Fibroblast of lung (primary cell): ENCODE measurements around the gene TRIM46. TPM values are rescaled to one million over a fixed set of nuclear protein-coding genes. Genes with fewer than 3 reads are reported as not detected.
"Not testable (repeated sequence)": the region's sequence is repeated elsewhere in the genome, so short reads cannot be mapped to it uniquely, and the experiment has no call there.

Experiments
- DNase-seq, 2 donors: peaks; one replicate each; pipeline versions ENCODE4 v3.0.0 to v3.0.0-alpha.2; 2010; ENCODE audit warnings: low read depth in 2 of 2
- H2AFZ ChIP-seq: 2 replicates; pipeline ENCODE4 v1.5.1; 2012; ENCODE audit warnings: low read length, control low read depth, inconsistent platforms
- H3K27ac ChIP-seq: 2 replicates; pipeline ENCODE4 v1.5.1; 2011; ENCODE audit warnings: low read length, control low read depth; ENCODE audit not compliant: insufficient read depth
- H3K27me3 ChIP-seq: 2 replicates; pipeline ENCODE4 v1.5.1; 2011; ENCODE audit warnings: mild to moderate bottlenecking, low read length; ENCODE audit not compliant: control insufficient read depth, insufficient read depth
- H3K36me3 ChIP-seq: 2 replicates; pipeline ENCODE4 v1.5.1; 2011; ENCODE audit warnings: low read length; ENCODE audit not compliant: control insufficient read depth, insufficient read depth
- H3K4me1 ChIP-seq: 2 replicates; pipeline ENCODE4 v1.5.1; 2011; ENCODE audit warnings: low read length; ENCODE audit not compliant: control insufficient read depth, insufficient read depth; ENCODE audit errors: extremely low read depth
- H3K4me2 ChIP-seq: 2 replicates; pipeline ENCODE4 v1.5.1; 2011; ENCODE audit warnings: low read length, control low read depth; ENCODE audit not compliant: insufficient read depth; ENCODE audit errors: extremely low read depth
- H3K4me3 ChIP-seq, 4 experiments: fragments of 200-600 bp in 1 of 4; sonication (generic) in 1 of 4; replicated peaks in 1 of 4; 2 replicates each; pipeline ENCODE4 v1.5.1; 2011 to 2016; ENCODE audit warnings: low read length in 4 of 4, low read depth in 3 of 4, mild to moderate bottlenecking in 3 of 4, control low read depth in 2 of 4, inconsistent platforms in 1 of 4, mixed read lengths in 1 of 4; ENCODE audit not compliant: insufficient read depth in 1 of 4; ENCODE audit errors: control extremely low read depth in 1 of 4
- H3K79me2 ChIP-seq: 2 replicates; pipeline ENCODE4 v1.5.1; 2012; ENCODE audit warnings: mild to moderate bottlenecking, low read length, inconsistent platforms; ENCODE audit not compliant: control insufficient read depth, insufficient read depth
- H3K9ac ChIP-seq: 2 replicates; pipeline ENCODE4 v1.5.1; 2011; ENCODE audit warnings: mild to moderate bottlenecking, low read length, control low read depth; ENCODE audit not compliant: insufficient read depth
- H3K9me3 ChIP-seq: 2 replicates; pipeline ENCODE4 v1.5.1; 2012; ENCODE audit warnings: low read depth, low read length; ENCODE audit not compliant: control insufficient read depth, insufficient read depth
- H4K20me1 ChIP-seq: 2 replicates; pipeline ENCODE4 v1.5.1; 2011; ENCODE audit warnings: low read length; ENCODE audit not compliant: control insufficient read depth, insufficient read depth; ENCODE audit errors: extremely low read depth
- EZH2 ChIP-seq: IDR thresholded peaks from 2 replicates; pipeline ENCODE4 v1.5.1; 2012; ENCODE audit warnings: low read length, control low read depth, mild to moderate bottlenecking; ENCODE audit errors: missing control alignments
- polyA plus RNA-seq, 2 donors: library from polyadenylated mRNA; depleted of rRNA in 1 of 2; stranded (reverse) in 1 of 2; unstranded in 1 of 2; fragments of >200 nt; gene quantifications; 2 replicates each; pipeline ENCODE4 v1.2.1, GENCODE V29; 2011 to 2012; ENCODE audit warnings: missing spikeins in 1 of 2
- total RNA-seq: library from RNA; depleted of rRNA; stranded (reverse); fragments of >200 nt; gene quantifications from 2 replicates; pipeline ENCODE4 v1.2.1, GENCODE V29; 2014
- TF ChIP-seq, protein P1 (sequence below), 2 donors: IDR thresholded peaks in 1 of 2; conservative IDR thresholded peaks in 1 of 2; 1 replicate in 1 of 2; 2 replicates in 1 of 2; pipeline ENCODE4 v1.5.1; 2011 to 2012; ENCODE audit warnings: low read length in 2 of 2, control low read depth in 1 of 2, inconsistent platforms in 1 of 2, low read depth in 1 of 2, mild to moderate bottlenecking in 1 of 2

TRIM46 gene
- total and polyA plus RNA-seq, 2 donors (not counting 1 experiment from before 2014, with no cell fraction given), result 1.9 to 4.0 TPM

DNA sequence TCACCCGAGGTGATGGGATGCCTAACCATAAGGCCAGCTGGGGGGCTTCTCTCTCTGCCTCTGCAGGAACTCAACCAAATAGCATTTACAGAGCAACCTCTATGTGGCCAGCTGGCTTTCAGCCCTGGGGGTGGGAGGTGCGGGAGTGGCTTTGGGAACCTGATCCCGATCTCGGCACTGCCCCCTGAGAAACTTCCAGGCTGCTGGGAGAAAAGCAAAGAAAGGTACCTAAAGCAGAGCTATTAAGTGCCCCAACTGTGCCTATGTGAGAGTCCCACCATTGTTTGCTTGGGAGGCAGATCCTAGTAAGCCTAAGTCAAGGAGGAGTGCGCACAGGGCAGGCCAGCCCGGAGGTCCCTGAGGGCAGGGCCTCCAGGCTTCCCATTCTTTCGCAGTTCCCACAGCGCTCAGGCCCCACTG lies 7.6 kb upstream of the TRIM46 start:
- Histone ChIP-seq H3K9me3 (no peaks in the 10 kb centered on the region), H3K27ac (no peak overlapping the region), H3K27me3 (peaks cover 3% of the 10 kb centered on the region), H3K9ac (no peak overlapping the region), H3K4me2 (no peak overlapping the region), H2AFZ (no peak overlapping the region), H4K20me1 (no peaks in the 10 kb centered on the region), H3K79me2 (no peaks in the 10 kb centered on the region), H3K4me3 (no peak overlapping the region), H3K4me1 (peaks cover 6% of the 10 kb centered on the region), H3K36me3 (peaks cover 2% of the 10 kb centered on the region)
- TF ChIP-seq, protein P1, sequence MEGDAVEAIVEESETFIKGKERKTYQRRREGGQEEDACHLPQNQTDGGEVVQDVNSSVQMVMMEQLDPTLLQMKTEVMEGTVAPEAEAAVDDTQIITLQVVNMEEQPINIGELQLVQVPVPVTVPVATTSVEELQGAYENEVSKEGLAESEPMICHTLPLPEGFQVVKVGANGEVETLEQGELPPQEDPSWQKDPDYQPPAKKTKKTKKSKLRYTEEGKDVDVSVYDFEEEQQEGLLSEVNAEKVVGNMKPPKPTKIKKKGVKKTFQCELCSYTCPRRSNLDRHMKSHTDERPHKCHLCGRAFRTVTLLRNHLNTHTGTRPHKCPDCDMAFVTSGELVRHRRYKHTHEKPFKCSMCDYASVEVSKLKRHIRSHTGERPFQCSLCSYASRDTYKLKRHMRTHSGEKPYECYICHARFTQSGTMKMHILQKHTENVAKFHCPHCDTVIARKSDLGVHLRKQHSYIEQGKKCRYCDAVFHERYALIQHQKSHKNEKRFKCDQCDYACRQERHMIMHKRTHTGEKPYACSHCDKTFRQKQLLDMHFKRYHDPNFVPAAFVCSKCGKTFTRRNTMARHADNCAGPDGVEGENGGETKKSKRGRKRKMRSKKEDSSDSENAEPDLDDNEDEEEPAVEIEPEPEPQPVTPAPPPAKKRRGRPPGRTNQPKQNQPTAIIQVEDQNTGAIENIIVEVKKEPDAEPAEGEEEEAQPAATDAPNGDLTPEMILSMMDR (conservative IDR thresholded peaks at IDR 0.05 in 1 of 2, IDR thresholded peaks at IDR 0.05 in 1 of 2; ENCODE audit: low read depth in 1 of 2, low read length in 2 of 2), result no peak
- no peak for TF ChIP-seq EZH2
- no peak for DNase-seq

DNA sequence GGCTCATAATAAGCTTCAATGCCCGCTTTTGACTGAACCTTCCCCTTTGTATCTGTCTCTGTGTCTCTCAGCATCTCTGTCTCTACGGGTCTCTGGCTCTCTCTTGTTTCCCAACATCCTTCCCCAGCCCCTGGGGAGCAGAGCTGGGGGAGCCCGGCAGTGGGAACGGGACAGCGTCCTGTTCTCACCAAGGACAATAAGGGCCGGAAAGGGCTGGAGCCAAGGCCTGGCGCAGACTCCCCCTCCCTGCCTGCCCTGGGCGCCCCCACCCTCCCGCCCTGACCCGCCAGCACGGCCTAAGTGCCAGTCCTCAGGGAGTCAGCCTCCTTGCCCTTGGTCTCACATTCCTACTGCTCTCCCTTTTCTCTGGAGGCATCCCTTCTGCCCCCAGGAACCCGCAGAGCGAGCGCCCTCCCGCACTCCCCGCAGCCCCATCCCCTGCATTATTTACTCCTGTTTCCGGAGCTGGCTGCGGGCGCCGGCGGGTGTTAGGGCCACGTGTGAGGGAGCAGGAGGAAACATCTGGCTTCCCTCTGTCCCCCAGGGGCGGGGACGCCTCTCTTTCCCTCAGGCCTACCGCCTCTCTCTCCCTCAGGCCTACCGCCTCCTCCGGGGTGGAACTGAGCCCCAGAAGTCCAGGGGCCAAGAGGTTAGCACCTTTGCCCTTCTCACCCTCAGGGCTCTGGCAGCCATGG lies 7.0 kb upstream of the TRIM46 start:
- no peak overlapping the region for H3K4me2 ChIP-seq
- no peak overlapping the region for H3K27ac ChIP-seq
- no peak overlapping the region for H3K9ac ChIP-seq
- no peaks in the 10 kb centered on the region for H3K79me2 ChIP-seq
- TF ChIP-seq, protein P1 (conservative IDR thresholded peaks at IDR 0.05 in 1 of 2, IDR thresholded peaks at IDR 0.05 in 1 of 2; ENCODE audit: low read depth in 1 of 2, low read length in 2 of 2), result no peak
- no peak for TF ChIP-seq EZH2
- H3K36me3 ChIP-seq, result peaks cover 2% of the 10 kb centered on the region
- H3K4me3 ChIP-seq, result no peak overlapping the region
- peak in 1 of 2 donors; percentile 14 for DNase-seq
- no peaks in the 10 kb centered on the region for H4K20me1 ChIP-seq
- H3K27me3 ChIP-seq, result peaks cover 3% of the 10 kb centered on the region
- H3K4me1 ChIP-seq, result peaks cover 6% of the 10 kb centered on the region
- no peaks in the 10 kb centered on the region for H3K9me3 ChIP-seq
- H2AFZ ChIP-seq, result no peak overlapping the region

DNA sequence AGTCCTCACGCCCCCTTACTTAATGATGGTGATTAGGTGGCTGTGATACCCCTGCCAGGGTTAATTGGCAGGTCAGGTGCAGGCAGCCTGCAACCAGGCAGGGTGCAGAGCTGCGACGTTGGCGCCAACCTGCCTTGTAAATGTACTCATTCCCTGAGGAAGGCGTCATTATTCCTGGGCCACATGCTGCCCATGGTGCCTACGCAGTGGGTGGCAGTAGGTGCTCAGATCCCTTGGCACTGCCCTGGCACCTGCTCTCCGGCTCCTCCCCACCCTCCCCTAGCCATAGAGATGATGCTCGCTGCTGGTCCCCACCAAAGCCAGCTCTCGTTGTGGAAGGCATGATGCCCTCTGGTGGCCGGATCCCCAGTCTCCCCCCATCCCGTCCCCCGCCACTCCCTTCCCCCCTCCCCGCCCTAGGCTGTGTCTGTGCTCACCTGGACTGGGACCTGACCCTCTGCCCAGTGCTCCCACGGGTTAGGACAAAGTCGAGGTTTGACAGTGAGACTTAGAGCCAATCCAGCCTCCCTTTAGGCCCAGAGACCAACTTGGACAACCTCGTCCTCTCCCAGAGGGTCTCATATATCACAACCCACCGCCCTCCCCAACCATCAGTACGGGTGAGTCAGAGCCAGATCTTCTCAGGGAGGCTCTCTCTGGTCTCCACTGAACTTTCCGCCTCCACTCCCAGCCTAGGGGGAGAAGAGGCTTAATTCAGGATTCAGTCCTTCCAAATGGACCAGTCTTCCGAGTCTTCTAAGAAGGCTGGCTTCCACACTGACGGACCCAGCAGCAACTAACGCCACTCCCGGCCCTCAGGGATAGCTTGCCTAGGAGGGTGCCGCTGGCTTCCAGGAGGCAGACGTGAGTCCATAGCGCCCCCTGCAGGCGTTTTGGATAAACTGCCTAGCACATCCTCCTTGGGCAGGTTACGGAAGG lies 6.2 kb upstream of the TRIM46 start:
- peak; percentile 59 to 83 for DNase-seq
- Histone ChIP-seq H4K20me1 (no peaks in the 10 kb centered on the region), H3K4me3 (no peak overlapping the region), H3K4me2 (peak overlapping the region; percentile 54), H3K4me1 (peaks cover 8% of the 10 kb centered on the region), H3K9ac (no peak overlapping the region), H3K79me2 (peaks cover 6% of the 10 kb centered on the region), H3K36me3 (peaks cover 2% of the 10 kb centered on the region), H3K27ac (no peak overlapping the region), H3K9me3 (no peaks in the 10 kb centered on the region), H2AFZ (no peak overlapping the region), H3K27me3 (peaks cover 3% of the 10 kb centered on the region)
- TF ChIP-seq EZH2, result peak; percentile 51
- TF ChIP-seq, protein P1 (conservative IDR thresholded peaks at IDR 0.05 in 1 of 2, IDR thresholded peaks at IDR 0.05 in 1 of 2; ENCODE audit: low read depth in 1 of 2, low read length in 2 of 2), result peak; percentile 81 to 94

DNA sequence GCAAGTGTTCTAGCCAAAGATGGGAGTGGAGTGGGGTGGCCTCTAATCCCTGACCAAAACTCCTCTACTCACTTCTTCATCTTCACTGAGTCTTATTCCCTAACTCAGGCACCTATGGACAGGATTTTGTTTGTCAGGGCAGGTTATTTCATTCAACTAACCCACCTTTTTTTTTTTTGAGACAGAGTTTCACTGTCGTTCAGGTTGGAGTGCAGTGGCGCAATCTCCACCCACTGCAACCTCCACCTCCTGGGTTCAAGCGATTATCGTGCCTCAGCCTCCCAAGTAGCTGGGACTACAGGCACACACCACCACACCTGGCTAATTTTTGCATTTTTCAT lies 5.6 kb upstream of the TRIM46 start:
- H2AFZ ChIP-seq, DNase-seq, H3K27ac ChIP-seq, H3K36me3 ChIP-seq, H3K9ac ChIP-seq, H3K4me2 ChIP-seq, H4K20me1 ChIP-seq, H3K27me3 ChIP-seq, H3K4me1 ChIP-seq, H3K4me3 ChIP-seq, H3K9me3 ChIP-seq: not testable (repeated sequence)
- H3K79me2 ChIP-seq, result peaks cover 11% of the 10 kb centered on the region
